HG03460 (cell line): ENCODE results near the gene ARHGEF2.
A peak's percentile ranks its signal among the peaks of the same experiment; 100 is the strongest.
"Not testable (repeated sequence)": the region's sequence is repeated elsewhere in the genome, so short reads cannot be mapped to it uniquely, and the experiment has no call there.

Experiments used
- ATAC-seq: cut with Tn5 transposase; IDR thresholded peaks from one replicate; pipeline ENCODE4 v1.9.1; 2021; ENCODE audit not compliant: unreplicated experiment

Gene ARHGEF2

GRCh38 chr1:155946633-155947219 lies 31.6 kb downstream of the ARHGEF2 start:
- ATAC-seq, result peak; percentile 5

GRCh38 chr1:155944444-155944799 lies 33.9 kb downstream of the ARHGEF2 start:
- no peak for ATAC-seq

GRCh38 chr1:155942578-155943141 lies 35.7 kb downstream of the ARHGEF2 start:
- ATAC-seq, result no peak

GRCh38 chr1:155941845-155942531 lies 36.4 kb downstream of the ARHGEF2 start:
- ATAC-seq, result no peak

GRCh38 chr1:155940993-155941844 lies 37.1 kb downstream of the ARHGEF2 start, which contains the start of gene RXFP4:
TSS of gene RXFP4 (plus strand) at chr1:155941638. CDS start at chr1:155941710, 72 bp downstream.
- ATAC-seq, result no peak

GRCh38 chr1:155940482-155940992 lies 37.8 kb downstream of the ARHGEF2 start:
- no peak for ATAC-seq

GRCh38 chr1:155938220-155938627 lies 40.1 kb downstream of the ARHGEF2 start:
- ATAC-seq, result no peak

- ATAC-seq, result no peak
Observed at GRCh38 chr1:155934936-155935590, 43.3 kb downstream of the ARHGEF2 start.

GRCh38 chr1:155934097-155934935 lies 44.0 kb downstream of the ARHGEF2 start, which contains the start of gene KHDC4:
TSS of gene KHDC4 (minus strand) at chr1:155934413. CDS start at chr1:155934373, 40 bp downstream.
- ATAC-seq, result peak; percentile 84

GRCh38 chr1:155933591-155934096 lies 44.7 kb downstream of the ARHGEF2 start:
- ATAC-seq, result no peak

GRCh38 chr1:155932487-155932886 lies 45.9 kb downstream of the ARHGEF2 start:
- no peak for ATAC-seq

GRCh38 chr1:155932081-155932480 lies 46.3 kb downstream of the ARHGEF2 start:
- no peak for ATAC-seq

GRCh38 chr1:155931332-155932038 lies 46.9 kb downstream of the ARHGEF2 start:
- no peak for ATAC-seq

GRCh38 chr1:155930725-155931124 lies 47.6 kb downstream of the ARHGEF2 start:
- ATAC-seq, result not testable (repeated sequence)

GRCh38 chr1:155929057-155929456 lies 49.3 kb downstream of the ARHGEF2 start:
- no peak for ATAC-seq

- no peak for ATAC-seq
Observed at GRCh38 chr1:155925506-155925905, 52.8 kb downstream of the ARHGEF2 start.

- no peak for ATAC-seq
Observed at GRCh38 chr1:155920717-155921116, 57.6 kb downstream of the ARHGEF2 start.

- no peak for ATAC-seq
Observed at GRCh38 chr1:155919801-155920200, 58.5 kb downstream of the ARHGEF2 start.

- ATAC-seq, result no peak
Observed at GRCh38 chr1:155918660-155919059, 59.7 kb downstream of the ARHGEF2 start.
